HG02798 (cell line): ENCODE measurements around the gene DPY19L2.
"Not testable (repeated sequence)": the region's sequence is repeated elsewhere in the genome, so short reads cannot be mapped to it uniquely, and the experiment has no call there.

Source experiments
- ATAC-seq: cut with Tn5 transposase; IDR thresholded peaks from one replicate; pipeline ENCODE4 v1.9.1; 2021; ENCODE audit warnings: mild to moderate bottlenecking; ENCODE audit not compliant: unreplicated experiment, poor library complexity

The DPY19L2 gene

GRCh38 chr12:63668800-63669365 lies 590 bp upstream of the DPY19L2 start:
- peak; percentile 54 for ATAC-seq

GRCh38 chr12:63663005-63663404 lies 5.3 kb downstream of the DPY19L2 start:
- ATAC-seq: not testable (repeated sequence)

- not testable (repeated sequence) for ATAC-seq
Observed at GRCh38 chr12:63658501-63658900, 9.8 kb downstream of the DPY19L2 start.

- not testable (repeated sequence) for ATAC-seq
Observed at GRCh38 chr12:63656407-63656806, 11.9 kb downstream of the DPY19L2 start.

- ATAC-seq: not testable (repeated sequence)
Observed at GRCh38 chr12:63655543-63656257, 12.6 kb downstream of the DPY19L2 start.

GRCh38 chr12:63654481-63654880 lies 13.8 kb downstream of the DPY19L2 start:
- not testable (repeated sequence) for ATAC-seq

- not testable (repeated sequence) for ATAC-seq
Observed at GRCh38 chr12:63649517-63649916, 18.8 kb downstream of the DPY19L2 start.

GRCh38 chr12:63643381-63644140 lies 24.7 kb downstream of the DPY19L2 start:
- ATAC-seq: not testable (repeated sequence)

GRCh38 chr12:63624258-63624657 lies 44.0 kb downstream of the DPY19L2 start:
- not testable (repeated sequence) for ATAC-seq

- ATAC-seq: not testable (repeated sequence)
Observed at GRCh38 chr12:63615544-63615943, 52.7 kb downstream of the DPY19L2 start.

GRCh38 chr12:63611285-63611684 lies 57.0 kb downstream of the DPY19L2 start:
- not testable (repeated sequence) for ATAC-seq

- not testable (repeated sequence) for ATAC-seq
Observed at GRCh38 chr12:63609281-63609680, 59.0 kb downstream of the DPY19L2 start.

- ATAC-seq: not testable (repeated sequence)
Observed at GRCh38 chr12:63604985-63605384, 63.3 kb downstream of the DPY19L2 start.

GRCh38 chr12:63594828-63595227 lies 73.5 kb downstream of the DPY19L2 start:
- ATAC-seq: not testable (repeated sequence)

GRCh38 chr12:63584426-63584825 lies 83.9 kb downstream of the DPY19L2 start:
- not testable (repeated sequence) for ATAC-seq

GRCh38 chr12:63583289-63583688 lies 85.0 kb downstream of the DPY19L2 start:
- ATAC-seq: not testable (repeated sequence)

- ATAC-seq: not testable (repeated sequence)
Observed at GRCh38 chr12:63577631-63578030, 90.7 kb downstream of the DPY19L2 start.

GRCh38 chr12:63572038-63572437 lies 96.3 kb downstream of the DPY19L2 start:
- ATAC-seq: not testable (repeated sequence)

GRCh38 chr12:63558445-63558844 lies 109.8 kb downstream of the DPY19L2 start:
- ATAC-seq: not testable (repeated sequence)

GRCh38 chr12:63551397-63551796 lies 116.9 kb downstream of the DPY19L2 start:
- ATAC-seq: not testable (repeated sequence)

GRCh38 chr12:63549034-63549433 lies 119.3 kb downstream of the DPY19L2 start:
- not testable (repeated sequence) for ATAC-seq
